Vein endothelial cell (primary cell): Measurements from ENCODE around the gene CERS4. TPM values are rescaled to one million over a fixed set of nuclear protein-coding genes. Genes with fewer than 3 reads are reported as not detected.

Experiments
- total RNA-seq: library from RNA; depleted of rRNA; stranded (reverse); fragments of >200 nt; gene quantifications from 2 replicates; pipeline ENCODE4 v1.2.3, GENCODE V29; 2012

CERS4 gene
- 6.2 and 8.0 TPM in 2 replicates for total RNA-seq

DNA sequence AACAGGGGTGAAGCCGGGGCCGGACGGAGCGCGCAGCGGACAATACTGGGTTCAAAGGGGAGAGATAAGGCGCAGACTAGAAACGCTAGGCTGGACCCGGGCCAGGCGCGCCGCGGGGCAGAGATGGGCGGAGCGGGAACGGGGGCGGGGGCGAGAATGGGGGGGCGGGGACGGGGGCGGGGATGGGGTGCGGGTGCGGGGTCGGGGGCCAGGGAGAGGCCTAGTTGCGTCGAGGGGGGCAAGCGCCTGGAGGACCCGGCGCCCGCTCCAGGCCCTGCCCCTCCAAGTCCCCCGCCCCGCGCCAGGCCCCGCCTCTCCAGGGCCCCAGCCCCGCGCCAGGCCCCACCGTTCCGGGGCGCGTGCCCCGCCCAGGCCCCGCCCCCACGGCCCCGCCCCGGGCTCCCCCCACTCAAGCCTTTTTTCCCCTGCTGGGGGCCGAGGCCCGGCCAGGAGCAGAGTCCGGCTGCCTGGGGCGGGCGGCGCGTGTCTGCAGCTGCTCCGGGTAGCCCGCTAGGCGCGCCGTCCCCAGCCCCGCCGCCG, at the start of gene CERS4:
Gene CERS4 (plus strand): TSS at position 449 of the 540 bp plus-strand sequence. CDS start 41,707 bp downstream, outside the sequence.

DNA sequence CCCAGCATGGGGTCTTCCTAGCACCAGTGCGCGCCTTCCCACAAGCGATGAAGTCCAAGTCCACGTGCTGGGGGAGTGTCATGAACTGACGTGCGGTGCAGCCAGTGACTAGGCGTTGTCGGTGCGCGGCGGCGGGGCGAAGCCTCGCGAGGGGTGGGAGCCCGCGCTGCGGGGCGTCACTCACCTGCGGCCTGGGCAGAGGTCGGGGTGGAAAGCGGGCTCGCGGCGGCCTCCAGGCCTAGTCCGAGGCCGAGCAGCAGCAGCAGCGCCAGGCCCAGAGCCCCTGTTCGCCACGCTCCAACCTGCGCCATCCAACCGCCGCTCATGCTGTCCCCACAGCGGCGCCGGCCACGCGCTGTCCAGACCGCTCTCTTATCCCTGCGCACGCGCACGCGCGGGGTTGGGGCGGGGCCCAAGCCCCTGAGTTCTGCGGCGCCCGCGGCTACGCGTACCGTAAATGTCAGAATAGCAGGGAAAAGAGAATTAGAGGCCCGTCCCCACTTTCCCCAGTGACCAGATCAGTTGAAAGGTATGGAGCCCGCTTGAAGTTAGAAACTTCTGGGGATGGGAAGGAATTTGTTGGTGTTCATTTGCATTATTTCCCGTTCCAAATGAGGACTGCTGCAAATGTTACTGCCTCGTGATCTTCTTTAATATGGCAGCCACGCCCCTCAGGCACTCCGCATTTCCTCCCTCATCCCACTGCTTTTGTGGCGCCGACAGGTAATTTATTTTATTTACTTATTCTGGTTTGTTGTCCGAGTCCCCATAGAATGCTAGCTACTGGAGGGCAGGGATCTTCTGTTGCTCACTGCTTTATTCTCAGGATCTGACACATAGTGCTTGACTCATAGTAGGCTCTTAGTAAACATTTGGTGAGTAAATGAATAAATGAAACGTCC, 99.0 kb downstream of the CERS4 start, which contains the start of gene CD320:
Gene CD320 (minus strand): TSS at position 394 of the 902 bp plus-strand sequence. CDS start 68 bp downstream, at position 326.

Other genes starting within 250 kb of the CERS4 start
- gene ELAVL1, start 203.7 kb upstream of the CERS4 start, total RNA-seq: 54.2 and 61.6 TPM in 2 replicates
- not detected in 2 replicates for gene CCL25, start 156.6 kb upstream of the CERS4 start, total RNA-seq
- gene FBN3, start 59.8 kb upstream of the CERS4 start, total RNA-seq: not detected in 2 replicates
- 60.1 and 66.3 TPM in 2 replicates for gene CD320, start 99.0 kb downstream of the CERS4 start, total RNA-seq
- gene NDUFA7, start 112.0 kb downstream of the CERS4 start, total RNA-seq: 36.6 and 43.3 TPM in 2 replicates
- gene RPS28, start 112.1 kb downstream of the CERS4 start, total RNA-seq: 117 and 237 TPM in 2 replicates
- gene KANK3, start 133.9 kb downstream of the CERS4 start, total RNA-seq: 31.8 and 76.4 TPM in 2 replicates
- gene ANGPTL4, start 154.8 kb downstream of the CERS4 start, total RNA-seq: 11.7 and 94.7 TPM in 2 replicates
- gene RAB11B, start 181.0 kb downstream of the CERS4 start, total RNA-seq: 29.2 and 38.9 TPM in 2 replicates
- 163 and 207 TPM in 2 replicates for gene MARCHF2, start 203.9 kb downstream of the CERS4 start, total RNA-seq
- gene HNRNPM, start 235.6 kb downstream of the CERS4 start, total RNA-seq: 45.4 and 68.0 TPM in 2 replicates